Left colon (tissue), 2 donors: ENCODE data around the gene POLD3. TPM values are rescaled to one million over a fixed set of nuclear protein-coding genes. Genes with fewer than 3 reads are reported as not detected.
"Not testable (repeated sequence)": the region's sequence is repeated elsewhere in the genome, so short reads cannot be mapped to it uniquely, and the experiment has no call there.

Source experiments
- ATAC-seq: fragments of 200-7000 bp; cut with Tn5 transposase; one replicate; pipeline ENCODE4 v1.9.1; 2020; ENCODE audit warnings: mild to moderate bottlenecking, moderate library complexity
- DNase-seq, 2 donors: peaks; one replicate each; pipeline ENCODE4 v3.0.0-alpha.2; 2020
- intact Hi-C, 2 donors: fragments of 100-400 bp; cut with DNase I in 1 of 2; cut with micrococcal nuclease in 1 of 2; formaldehyde crosslinking; loops; one replicate each; pipeline versions ENCODE4 v1.11.2 to v1.14.0; 2022; cut with DNase I, micrococcal nuclease
- total RNA-seq, 2 donors: library from RNA; stranded (reverse); fragmentation: NEBNext Ultra II Directional; extraction: Animal tissue kit (Norgen Biotek cat#: 25700); gene quantifications; one replicate each; pipeline ENCODE4 v1.2.1, GENCODE V29; 2021
- donor health status: DM: no; HTN: no; CAD: no.
- donor health status: DM: yes; HTN: yes; CAD: no.

POLD3 gene
- total RNA-seq, 2 donors from 2014 or later = 21.0 to 33.3 TPM

DNA sequence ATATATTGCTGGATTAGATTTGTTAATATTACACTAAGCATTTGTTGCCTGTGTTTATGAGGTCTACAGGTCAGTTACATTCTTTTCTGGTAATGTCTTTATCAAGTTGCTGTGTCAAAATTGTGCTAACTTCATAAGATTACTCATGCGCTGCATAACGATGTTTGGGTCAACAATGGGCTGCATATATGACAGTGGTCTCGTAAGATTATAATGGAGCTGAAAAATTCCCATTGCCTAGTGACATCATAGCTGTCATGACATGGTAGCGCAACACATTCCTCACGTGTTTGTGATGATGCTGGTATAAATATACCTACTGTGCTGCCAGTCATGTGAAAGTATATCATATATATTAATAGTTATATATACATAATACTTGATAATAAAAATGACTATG, 34.2 kb downstream of the POLD3 start:
- no peak for DNase-seq
- no peak for ATAC-seq
- intact Hi-C loops = no loop called here

DNA sequence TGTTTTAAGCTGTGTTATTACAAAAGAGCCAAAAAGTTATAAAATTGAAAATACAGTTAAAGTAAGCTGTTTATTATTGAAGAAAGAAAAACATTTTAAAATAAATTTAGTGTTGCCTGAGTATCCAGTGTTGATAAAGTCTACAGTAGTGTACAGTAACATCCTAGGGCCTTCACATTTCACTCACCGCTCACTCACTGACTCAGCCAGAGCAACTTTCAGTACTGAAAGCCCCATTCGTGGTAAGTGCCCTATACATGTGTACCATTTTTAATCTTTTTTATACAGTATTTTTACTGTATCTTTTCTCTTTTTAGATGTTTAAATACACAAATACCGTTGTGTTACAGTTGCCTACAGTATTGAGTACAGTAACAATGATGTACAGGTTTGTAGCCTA, 35.0 kb downstream of the POLD3 start:
- no peak for ATAC-seq
- DNase-seq = no peak

DNA sequence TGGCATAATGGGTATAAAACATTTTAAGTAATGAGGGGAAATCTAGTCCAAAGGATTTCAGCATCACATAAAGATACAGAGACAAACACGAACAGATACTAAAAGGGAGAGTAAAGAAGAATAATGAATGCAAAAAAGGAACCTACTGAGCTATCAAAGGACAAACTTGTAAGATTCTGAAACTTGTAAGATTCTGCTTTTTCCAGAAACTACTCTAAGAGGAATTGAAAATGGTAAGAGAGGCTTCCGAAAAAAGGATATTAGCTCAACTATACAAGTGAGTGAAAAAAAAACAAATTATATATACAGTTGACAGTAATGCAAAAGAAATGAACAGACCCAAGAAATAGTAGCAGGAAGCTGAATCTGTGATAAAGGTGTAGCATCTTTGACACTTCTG, 37.7 kb downstream of the POLD3 start:
- intact Hi-C loops = no loop called here
- no peak for DNase-seq
- ATAC-seq = no peak

More for the DNA sequence above, 35.0 kb downstream of the POLD3 start:
- intact Hi-C loops = no loop called here

DNA sequence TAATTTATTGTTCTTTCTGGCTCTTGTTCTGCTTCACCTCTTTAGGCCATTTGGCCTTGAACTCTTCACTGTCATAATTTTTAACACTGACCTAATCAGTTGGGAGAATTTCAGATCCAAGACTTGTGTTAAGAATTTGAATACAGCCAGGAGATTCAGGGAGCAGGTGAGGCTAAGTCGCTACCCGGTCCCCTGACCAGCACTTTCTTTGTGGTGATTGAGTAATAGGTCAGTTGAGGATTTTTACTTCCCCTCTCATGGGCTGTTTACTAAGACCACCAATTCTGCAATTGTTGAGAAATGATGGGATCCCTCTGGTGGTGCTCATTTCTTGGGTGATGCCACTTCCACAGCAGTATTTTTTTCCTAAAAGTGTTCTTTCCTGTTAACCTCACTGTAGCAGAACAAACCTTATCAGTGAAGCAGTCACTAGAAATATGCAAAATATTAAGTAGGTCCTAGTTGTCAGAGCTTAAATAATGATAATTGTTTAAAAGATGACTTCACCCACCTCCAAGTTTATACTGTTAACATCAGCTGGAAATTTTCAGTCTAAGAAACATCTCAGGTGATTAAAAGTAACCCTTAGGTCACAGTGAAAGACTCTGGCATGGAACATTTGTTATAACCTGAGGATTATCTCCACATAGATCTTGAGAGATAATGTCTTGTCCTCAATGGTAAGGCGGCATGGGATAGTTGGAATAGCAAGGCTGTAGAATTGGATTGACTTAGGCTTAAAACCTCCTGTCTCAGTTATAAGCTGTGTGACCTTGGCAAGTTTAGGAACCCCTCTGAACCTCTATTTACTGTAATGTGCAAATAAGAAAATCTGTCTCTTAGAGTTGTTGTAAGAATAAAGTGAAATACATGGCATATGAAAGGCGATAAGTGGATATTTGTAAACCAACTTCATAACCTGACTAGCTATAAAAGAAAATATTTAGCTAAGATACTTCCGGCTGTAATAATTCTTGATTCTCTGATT, 41.3 kb downstream of the POLD3 start:
- intact Hi-C loops = no loop called here
- DNase-seq = no peak
- no peak for ATAC-seq

DNA sequence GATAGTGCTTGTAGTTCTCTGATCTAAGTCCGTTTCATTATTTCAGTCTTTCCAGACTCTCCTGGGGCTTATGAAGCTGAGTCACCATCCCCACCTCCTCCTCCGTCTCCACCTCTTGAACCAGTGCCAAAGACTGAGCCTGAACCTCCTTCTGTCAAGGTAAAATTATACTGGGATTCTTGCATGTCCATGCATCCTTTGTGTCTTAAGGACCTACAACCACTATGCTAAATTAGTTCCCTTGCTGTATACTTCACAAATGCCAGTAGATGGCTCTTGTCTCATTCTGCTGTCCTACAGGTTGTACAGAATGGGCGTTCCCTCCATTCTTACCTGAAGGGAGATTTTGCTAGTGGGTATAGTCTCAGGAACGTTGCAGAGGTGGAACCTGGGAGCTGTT, 42.2 kb downstream of the POLD3 start:
- ATAC-seq (peak; percentile 93), DNase-seq (no peak)
- intact Hi-C loops = no loop called here

DNA sequence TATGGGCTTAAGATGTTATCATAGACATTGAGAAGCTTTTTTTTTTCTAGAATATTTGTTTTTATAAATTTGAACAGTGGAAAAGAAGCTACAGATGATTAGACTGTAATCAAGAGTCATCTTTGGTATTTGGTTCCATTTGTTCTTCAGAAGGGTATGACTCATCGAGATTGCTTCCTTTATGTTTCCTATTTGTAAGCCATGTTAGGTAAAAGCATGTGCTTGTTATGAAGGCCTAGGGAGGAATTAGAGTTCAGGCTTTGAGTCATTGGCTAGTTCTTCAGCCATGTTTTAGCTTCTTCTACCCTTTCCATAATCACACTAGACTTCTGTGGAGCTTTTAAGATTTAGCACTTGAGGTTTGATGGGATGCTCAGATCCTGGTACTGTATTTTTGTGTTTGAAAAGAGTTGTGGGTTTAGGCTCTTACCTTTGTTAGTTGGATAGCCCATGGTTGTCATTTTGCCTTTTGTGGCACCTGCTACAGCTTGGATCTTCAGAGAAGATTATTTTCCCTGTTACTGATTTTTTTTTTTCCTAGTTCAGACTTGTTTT, 44.3 kb downstream of the POLD3 start:
- intact Hi-C loops = no loop called here
- DNase-seq (no peak), ATAC-seq (no peak)

DNA sequence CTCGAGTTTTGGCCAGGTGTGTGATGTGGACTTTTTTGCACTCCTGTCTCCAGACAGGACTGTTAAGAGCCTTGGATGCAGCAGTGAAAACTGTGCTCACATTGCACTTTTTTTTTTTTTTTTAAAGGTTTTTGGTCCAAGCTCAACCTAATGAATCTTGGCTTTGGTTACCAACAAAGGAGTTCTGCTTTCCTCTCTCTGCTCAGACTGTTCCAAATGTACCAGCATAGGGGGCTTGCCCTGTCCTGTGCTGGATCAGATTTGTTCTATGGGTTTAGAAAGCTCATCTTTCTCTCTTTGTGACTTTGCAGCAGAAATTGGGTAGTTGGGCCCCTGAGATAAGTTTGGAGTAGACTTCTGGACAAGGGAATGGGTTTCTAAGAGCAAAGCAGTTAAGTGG, 45.3 kb downstream of the POLD3 start:
- DNase-seq (no peak), ATAC-seq (no peak)
- intact Hi-C loops = no loop called here

DNA sequence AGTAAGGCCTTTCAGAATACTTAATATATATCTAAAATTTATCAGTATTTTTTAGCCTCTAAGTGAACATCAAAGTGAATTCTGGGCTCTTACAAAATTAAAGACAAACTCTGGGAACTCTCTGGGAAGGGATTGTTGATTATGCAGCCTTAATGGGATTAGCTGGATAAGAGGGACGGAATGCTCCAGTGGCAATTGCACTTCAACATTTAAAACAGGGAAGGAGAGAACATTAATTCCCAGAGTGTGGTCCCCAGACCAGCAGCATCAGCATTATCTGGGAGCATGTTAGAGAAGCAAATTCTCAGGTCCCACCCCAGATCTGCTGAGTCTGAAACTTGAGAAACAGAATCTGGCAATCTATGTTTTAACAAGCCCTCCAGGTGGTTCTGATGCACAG, 46.5 kb downstream of the POLD3 start:
- DNase-seq (no peak), ATAC-seq (no peak)
- intact Hi-C loops = no loop called here

DNA sequence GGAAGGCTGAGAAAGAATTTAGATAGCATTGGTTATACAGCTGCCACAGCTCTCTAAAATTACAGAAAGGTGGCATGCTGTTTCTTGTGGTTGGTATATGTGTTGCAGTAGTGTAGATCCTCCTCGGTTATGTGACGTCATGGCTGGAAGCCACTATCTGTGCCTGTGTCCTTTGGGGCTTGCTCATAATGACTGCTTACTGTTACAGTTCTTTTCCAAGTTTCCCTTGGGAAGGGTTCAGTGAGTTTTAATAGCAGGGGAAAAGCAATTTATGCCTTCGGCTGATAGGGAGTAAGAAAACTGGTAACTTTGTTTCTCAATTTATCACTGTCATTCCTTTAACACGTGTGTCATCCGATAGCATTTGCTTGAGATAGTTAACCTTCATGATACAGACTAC, 47.2 kb downstream of the POLD3 start:
- no peak for DNase-seq
- intact Hi-C loops = no loop called here
- no peak for ATAC-seq

DNA sequence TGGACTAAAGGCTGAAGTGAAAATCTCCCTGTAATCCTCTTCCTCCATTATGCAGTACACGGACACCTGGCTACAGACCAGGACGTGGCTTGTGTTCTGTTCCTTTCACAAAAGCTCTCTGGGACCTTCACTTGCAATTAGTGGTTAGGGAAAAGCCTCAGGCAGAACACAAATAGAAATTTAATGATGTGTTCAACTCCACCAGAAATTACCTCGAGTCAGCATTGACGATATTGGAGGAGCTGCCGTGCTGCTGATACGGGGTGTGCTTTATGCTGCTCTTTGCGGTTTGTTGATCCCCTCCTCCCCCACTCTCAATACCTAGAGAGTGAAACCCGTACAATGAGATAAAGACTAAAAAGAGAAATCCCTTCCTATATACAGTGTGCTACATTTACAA, 48.9 kb downstream of the POLD3 start:
- intact Hi-C loops = no loop called here
- no peak for DNase-seq
- ATAC-seq = no peak

DNA sequence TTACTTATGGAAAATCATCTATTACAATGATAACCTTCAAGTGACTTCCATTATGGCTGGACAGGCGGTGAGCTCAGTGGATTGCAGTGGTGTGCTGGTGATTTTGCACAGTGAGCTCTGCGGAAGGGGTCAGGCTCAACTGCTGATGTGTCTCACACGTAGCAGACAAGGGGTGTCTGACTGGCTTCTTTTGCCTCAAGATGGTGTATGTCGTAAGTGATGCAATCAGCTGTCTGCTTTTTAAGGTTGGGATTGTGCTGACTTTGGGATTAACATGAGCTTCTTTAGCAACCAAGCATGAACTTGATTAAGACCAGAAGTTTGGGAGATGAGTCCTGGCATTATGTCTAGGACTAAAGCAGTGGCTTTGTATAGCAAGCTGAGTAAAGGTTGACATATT, 49.5 kb downstream of the POLD3 start:
- no peak for ATAC-seq

DNA sequence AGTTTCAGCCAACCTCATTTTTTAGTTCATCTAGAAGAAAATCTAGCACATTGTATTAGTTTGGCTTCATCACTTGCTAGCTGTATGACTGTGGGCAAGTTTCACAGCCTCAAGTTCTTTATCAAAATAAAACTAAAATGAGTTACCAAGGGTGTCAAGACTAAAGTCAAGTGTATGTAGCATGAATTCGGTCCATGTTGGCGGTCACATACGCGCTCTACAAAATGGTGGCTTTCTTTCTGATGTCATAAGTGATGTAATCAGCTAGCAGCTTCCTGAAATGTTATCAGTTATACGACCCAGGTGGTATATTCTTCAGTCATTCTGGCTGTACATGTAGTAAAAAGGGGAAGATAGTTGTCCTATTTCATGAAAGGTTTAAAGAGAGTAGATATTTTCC, 50.5 kb downstream of the POLD3 start:
- no peak for ATAC-seq
- intact Hi-C loops = no loop called here
- DNase-seq = no peak

More for the DNA sequence above, 49.5 kb downstream of the POLD3 start:
- DNase-seq = no peak
- intact Hi-C loops = no loop called here

DNA sequence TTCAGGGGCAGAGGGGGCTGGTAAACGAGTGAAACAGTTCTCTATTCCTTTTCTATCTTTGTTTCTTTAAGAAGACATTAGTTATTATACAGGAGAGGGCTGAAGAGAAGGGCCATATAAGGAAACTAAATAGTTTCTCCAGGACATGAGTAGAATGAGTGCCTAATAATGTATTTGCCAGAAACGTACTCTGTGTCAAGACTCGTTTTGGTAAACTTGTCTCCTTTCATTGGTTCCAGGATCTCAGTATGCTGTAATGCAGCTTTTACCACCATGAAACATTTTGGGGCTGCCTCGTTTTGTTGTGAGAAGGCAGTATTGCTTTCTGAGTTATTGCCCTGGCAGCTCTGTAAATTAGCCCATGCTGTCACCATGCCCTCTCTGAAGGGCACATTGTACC, 51.7 kb downstream of the POLD3 start:
- intact Hi-C loops = no loop called here
- ATAC-seq (no peak), DNase-seq (no peak)

DNA sequence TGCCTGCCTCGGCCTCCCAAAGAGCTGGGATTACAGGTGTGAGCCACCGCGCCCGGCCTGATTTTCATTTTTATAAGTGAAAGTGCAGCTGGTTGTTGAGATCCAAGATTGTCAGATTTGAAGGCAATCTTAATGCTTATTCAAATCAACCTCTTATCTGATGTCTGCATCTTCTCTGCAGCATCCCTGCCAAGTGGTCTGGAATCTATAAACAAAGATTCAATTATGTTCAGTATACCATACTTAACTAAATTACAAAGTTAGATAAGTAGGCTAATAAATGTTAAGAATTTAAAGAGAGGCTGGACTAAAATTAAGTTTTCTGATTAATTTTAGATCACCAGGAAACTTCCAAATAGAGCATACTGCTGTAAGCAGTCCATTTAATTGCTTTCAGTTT, 53.8 kb downstream of the POLD3 start:
- intact Hi-C loops = no loop called here
- no peak for ATAC-seq
- DNase-seq = no peak

DNA sequence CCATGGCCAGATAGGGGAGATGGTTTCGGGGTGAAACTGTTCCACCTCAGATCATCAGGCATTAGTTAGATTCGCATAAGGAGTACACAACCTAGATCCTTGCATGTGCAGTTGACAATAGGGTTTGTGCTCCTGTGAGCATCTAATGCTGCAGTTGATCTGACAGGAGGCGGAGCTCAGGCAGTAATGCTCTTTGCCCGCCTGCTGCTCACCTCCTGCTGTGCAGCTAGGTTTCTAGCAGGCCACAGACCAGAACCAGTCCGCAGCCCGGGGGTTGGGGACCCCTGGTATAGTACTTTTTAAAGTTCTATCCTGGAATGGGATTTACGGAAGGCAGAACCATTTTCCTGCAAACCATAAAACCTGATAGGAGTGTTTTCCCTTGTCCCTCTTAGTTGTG, 54.6 kb downstream of the POLD3 start:
- intact Hi-C loops = no loop called here
- ATAC-seq (no peak), DNase-seq (no peak)

DNA sequence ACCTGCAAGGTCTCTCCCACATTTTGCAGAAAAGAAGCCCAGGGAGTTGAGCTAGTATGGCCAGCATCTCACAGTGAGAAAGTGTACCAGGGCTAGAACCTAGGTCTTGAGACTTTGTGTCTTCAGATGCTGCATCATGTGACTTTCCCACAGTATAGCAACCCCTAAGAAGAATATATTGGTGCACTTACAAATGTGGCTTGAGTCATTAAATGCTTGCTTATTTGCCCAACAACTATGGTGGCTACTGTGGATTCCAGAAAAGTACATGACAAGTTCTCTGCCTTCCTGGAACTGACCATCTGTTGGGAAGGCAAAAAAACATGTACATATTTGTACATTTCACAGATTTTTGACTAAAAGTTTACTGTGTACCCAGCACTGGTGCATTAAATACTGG, 55.0 kb downstream of the POLD3 start:
- intact Hi-C loops = no loop called here
- DNase-seq = no peak
- no peak for ATAC-seq

DNA sequence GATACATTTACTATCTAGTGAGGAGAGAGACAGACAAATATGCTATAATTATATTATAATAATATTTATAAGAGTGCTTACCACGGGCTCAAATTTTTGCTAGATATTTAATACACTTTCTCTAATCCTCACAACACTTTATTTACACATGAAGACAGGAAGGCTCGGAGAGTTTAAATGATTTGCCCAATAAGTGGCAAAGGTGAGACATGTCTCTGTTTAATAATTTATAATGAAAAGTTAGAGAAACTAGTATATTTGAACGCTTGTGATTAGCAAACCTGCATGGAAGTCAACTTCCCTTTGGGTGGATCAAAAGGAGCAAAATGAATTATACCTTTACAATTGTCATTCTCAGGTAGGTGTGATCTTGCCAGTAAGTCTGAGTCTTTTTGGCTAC, 55.4 kb downstream of the POLD3 start:
- no peak for DNase-seq
- intact Hi-C loops = no loop called here
- no peak for ATAC-seq

DNA sequence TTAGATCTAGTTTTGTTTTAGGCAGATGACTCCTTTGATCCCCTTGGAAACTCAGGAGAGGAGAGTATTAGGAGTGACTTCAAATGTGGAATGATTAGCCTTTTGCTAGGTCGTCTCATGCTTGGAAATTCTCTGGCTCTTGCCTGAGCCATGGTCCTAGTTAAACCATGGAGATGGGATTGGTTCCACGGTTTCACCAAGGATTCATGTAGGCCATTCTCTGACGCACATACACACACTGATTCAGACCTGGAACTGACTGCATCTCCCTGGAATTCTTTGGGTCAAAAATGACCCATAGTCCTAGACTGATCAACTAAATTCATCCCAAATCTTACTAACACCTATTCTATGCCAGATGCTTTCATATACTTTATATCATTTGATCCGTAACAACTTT, 56.5 kb downstream of the POLD3 start:
- ATAC-seq = no peak
- DNase-seq = no peak
- intact Hi-C loops = no loop called here

DNA sequence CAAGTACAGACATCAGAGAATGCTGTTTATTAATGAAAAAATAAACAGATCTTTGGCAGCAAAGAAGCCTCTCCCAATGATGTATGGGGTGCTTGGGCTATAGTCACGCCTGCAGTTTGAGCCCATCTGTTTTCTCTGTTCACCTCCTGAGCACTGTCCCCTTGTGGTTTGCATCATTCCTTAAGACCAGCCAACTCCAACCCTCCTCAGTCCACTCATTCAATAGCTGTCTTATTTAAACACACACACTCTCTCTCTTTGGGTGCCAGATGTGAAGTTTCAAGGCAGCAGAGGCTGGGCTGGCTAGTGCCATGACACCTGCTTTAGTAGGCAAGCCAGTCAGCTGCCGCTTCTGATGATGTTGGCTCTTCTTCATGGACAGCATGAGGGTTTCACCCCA, 58.1 kb downstream of the POLD3 start:
- intact Hi-C loops = no loop called here
- DNase-seq (no peak), ATAC-seq (peak; percentile 28)

DNA sequence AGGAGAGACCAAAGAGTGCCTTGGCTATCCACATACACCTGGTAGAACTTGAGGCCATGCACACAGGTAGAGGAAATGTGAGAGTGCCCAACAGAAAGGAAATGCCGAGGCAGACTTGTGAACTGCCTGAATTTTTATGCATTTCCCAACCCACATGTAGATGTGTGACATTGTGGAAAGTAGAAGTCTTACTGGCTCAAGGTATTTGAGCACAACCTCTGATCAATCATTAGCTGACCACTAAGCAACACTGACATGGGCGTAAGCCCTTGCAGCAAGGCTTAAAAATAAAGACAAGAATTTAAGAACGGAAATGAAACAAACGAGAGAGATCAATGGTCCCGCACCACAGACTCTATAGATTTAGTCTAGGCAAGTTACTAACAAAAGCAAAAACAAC, 62.6 kb downstream of the POLD3 start:
- DNase-seq (no peak), ATAC-seq (no peak)
- intact Hi-C loops = no loop called here

DNA sequence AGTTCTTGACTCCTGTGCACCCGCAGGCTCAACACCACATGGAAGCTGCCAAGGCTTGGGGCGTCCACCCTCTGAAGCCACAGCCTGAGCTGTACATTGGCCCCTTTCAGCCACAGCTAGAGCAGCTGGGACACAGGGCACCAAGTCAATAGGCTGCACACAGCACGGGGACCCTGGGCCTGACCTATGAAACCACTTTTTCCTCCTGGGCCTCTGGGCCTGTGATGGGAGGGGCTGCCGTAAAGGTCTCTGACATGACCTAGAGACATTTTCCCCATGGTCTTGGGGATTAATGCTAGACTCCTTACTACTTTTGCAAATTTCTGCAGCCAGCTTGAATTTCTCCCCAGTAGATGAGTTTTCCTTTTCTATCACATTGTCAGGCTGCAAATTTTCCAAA, 66.7 kb downstream of the POLD3 start:
- DNase-seq, intact Hi-C loops, ATAC-seq: not testable (repeated sequence)
